Activated gamma-delta T cell treated with Interleukin-2 at 50 U/mL for 16 hours (primary cell): ENCODE measurements around the gene KCNH4.
"Not testable (repeated sequence)": the region's sequence is repeated elsewhere in the genome, so short reads cannot be mapped to it uniquely, and the experiment has no call there.

Source experiments
- DNase-seq: peaks from one replicate; pipeline ENCODE4 v3.0.0-alpha.2; 2020

Gene KCNH4

DNA sequence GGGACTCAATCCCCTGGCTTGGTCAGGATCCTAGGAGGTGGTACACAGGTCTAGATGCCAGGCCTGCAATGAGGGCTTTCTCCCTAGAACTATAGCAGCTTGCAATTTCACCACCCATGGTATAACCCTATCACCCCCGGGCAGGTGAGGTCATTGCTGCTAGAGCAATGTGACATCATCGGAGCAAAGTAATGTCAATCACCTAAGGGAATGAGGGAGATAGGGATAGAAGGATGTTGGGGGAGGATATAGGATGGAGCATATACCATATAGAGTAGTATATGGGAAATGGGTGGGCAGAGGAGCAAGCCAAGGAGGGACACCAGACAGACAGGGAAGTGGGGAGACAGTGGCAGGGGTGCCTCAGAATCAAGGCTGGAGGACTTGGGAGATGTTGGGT lies 3.3 kb downstream of the KCNH4 start:
- DNase-seq, result no peak

DNA sequence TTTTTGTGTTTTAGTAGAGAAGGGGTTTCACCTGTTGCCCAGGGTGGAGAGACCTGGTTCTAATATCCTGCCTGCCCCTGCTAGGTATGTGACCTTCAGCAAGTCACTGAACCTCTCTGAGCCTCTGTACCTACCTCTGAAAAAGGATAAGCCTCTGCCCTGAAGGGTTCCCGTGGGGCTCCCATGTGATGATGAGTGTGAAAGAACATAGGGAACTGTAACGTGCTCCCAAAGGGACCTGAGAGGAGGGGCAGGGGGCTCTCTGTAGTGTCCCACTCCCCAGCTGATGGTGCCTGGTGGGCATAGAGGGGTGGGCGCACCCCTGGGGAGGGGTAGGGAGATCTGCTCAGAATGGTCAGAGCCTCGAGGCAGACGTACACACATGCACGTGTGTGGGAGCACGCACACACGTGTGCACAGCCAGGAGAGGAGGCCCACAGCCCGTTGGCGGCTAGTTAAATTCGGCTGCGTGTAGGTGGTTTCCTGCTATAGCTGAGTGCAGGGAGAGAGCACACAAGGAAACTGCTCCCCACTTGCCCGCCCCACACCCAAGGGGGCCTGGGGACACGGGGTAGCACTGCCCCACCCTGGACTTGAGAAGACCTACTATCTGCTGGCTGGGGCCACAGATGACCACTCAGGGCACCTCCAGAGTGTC lies 6.7 kb downstream of the KCNH4 start:
- DNase-seq, result no peak

DNA sequence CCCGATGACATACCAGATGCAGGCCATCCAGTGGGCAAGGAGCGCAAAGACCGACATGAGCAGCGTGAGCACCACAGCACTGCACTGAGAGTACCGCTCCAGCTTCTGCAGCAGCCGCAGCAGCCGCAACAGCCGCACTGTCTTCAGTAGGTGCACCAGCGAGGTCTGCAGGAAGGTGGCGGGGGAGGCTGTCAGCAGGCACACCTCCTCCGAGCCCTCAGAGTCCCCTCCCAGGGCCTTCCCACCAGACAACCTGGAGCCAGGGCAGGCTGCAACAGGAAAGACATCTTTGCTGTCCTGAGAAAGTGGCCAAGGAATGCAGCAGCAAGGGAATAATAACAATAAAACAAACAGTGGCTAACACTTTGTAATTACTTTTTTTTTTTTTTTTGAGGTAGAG lies 9.1 kb downstream of the KCNH4 start:
- DNase-seq, result no peak

DNA sequence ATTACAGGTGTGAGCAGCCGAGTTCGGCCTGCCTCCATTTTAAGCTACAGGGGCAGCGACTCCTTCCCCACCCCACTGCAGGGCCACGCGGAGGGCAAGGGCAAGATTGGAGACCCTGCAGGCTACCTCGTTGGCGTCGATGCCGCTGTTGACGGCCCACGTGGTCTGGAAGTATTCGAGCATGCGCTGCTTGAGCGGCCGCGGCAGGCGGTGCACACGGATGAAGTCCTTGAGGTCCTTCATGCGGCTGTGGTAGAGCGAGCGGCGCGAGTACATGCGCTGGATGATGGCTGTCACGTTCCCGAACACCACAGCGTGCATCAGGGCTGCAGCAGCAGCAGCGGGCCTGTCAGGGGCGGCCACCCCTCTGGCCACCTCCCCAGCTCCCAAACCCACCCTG lies 11.6 kb downstream of the KCNH4 start:
- no peak for DNase-seq

DNA sequence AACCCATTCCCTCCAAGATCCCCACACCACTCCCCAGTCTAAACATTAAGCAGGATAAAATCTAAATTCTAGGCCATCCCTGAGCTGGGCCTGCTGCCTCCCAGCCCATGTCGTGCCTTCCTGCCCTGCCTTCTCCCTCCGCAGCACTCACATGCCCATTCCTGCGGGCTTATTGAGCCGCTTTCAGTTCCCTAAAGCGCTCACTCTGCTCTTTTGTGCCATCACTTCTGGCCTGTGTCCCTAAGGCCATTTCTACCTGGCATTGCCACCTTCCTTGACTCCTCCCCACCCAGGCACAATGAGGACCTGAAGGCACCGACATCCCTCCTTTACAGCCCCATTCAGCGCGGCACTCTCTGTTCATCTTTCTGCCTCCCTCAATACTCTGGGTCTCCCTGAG lies 13.1 kb downstream of the KCNH4 start:
- DNase-seq, result no peak

DNA sequence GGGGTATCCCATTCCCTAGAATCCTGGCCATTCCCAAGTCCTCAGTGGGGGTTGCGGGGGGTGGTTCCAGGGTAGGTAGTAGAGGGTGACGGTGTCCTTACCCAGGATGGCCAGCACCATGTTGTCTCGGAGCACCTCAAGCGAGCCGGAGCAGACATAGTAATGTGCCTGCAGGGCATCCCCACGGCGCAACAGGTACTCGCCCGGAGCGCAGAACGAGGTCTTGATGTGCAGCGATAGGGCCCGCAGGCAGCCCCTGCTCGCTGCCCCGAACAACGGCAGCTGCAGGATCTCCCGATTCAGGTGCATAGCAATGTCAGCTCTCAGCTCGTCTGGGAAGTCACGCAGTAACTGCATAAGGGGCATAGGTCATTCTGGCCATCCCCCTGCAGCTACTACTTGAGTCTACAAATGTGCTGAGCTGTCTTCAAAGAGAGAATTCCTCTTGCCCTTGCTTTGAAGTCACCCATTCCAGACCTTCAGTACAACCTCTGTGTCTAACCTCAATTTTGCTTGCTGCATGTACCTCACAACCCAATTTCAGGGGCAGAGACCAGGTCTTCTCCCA lies 14.7 kb downstream of the KCNH4 start:
- DNase-seq, result no peak

DNA sequence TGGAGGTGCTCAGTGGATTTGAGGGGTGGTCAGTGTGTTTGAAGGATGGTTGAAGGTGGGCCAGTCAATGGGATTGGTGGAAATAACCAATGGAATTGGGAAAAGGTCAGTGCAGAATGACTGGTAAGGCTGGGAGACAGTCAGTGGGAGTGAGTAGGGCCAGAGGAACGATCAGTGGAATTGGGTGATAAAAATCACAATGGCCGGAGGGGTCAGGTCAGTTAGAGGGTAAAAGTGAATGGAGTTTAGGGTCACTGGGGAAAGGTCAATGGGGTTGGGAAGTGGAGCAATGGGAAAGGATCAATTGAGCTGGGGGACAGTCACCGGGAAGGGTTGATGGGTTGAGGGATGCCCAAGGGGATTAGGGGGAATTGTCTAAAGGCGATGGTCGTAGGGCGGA lies 15.2 kb downstream of the KCNH4 start:
- no peak for DNase-seq

DNA sequence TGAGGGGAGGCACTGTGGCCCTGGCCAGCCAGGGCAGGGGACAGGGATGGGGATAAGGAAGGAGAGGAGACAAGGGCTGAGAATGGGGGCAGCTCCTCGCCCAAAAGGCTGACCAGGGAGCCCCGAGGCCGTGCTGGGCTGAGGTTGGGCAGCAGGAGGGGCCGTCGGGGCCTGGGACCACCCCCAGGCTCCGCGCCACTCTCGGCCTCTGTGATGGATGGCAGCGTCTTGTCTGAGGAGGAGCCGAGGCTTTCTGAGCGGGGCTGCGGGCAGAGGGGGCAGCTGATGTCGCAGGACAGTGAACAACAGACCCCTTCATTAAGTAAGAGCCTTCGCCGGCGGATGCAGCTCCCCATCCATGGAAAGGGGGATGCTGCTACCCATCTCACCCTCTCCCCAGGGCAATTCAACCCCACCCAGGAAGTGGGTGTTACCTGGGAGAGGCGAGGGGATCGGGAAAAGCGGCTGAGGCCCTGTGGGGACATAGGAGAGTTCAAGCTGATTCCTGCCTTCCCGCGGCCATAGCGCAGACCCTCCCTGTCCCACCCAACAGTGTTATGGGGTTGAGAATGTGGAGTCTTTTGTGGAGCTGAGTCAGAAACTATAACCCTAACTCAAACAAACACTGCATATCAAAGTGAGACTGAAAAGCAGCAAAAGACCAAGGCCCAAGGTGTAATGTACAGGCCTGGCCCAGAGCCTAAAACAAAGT lies 17.1 kb downstream of the KCNH4 start:
- DNase-seq, result no peak

DNA sequence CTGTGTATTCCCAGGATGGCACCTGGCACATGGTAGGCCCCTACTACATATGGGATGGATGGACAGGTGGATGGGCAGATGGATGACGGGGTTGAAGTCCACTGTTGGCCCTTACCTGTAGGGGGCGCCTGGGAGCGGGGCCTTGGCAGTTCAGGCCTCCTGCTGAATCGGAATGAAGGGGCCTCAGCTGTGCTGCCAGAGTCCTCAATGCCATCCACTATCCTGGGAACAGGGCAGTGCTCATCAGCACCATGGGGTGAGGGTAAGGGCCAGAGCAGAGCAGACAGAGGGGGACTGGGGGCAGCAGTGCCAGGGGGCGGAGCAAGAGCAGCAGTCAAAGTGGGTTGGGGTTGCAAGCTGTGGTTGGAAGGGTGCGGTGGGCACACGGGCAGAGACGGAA lies 17.8 kb downstream of the KCNH4 start:
- DNase-seq, result no peak

DNA sequence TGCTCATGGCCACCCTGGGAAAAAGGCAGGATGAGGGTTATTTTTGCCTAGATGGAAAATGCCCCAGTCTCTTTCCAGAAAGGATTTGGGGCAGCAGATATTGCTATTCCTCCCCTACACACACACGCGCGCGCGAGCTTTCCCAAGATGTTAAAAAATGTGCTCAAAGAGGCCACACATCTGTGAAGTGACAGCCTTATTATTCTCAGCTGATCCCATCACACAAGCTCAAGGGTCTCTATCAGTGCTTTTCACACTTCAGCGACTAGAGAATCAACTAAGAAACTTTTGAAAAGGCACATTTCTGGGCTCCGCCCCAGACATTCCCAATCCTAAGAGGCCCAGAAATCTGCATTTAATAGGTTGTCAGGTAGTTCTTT lies 20.4 kb downstream of the KCNH4 start:
- DNase-seq, result no peak

DNA sequence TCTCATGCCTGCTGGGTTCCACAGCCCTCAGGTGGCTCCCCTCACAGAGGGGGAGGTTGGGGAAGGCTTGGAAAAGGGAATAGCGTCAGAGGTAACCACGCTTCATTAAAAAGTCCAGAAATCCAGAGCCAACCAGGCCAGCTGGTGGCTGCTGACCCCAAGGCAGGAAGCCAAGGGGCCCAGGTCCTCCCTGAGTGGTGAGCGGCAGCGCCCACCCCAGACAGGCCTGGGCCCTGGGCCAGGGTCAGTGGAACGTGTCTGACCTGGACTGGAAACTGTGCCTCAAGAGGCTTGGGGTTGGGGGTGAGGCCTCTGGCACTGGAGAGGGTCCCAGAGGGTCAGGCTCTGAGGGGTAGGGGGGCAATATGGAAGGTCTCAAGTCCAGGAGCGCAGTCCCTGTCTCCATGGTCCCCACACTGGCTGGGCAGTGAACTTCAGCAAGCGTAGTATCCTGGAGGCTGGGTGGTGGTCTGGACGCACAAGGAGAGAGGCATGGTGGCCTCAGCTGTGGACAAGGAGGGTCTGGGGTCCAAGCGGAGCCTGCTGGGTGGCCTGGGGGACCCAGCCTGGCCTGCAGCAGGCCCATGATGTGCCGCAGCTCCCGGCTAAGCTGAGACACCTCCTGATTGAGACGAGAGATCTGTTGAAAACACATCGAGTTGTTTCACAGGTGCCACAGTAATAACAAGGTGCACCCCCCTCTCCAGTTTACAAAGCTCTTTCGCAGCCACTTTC lies 21.0 kb downstream of the KCNH4 start:
- no peak for DNase-seq

DNA sequence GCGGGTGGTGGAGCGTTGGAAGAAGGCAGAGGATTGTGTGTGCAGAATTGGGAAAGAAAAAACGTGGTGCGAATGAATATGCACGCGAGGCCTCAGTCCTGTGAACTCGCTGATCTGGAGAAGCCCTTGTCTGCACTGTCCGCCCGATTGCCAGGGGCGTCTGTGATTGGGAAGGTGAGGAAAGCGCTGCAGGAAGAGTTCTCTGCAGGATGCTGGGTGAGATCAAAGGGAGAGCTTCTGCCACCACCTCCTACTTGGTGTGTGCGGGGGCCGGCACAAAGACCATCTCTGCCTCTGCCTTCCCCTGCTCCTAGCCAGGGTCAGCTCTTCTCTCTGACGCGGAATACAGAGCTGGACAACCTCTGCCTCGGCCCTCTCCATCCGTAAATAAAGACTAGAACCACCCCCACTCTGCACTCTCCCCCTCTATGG lies 25.3 kb downstream of the KCNH4 start:
- DNase-seq, result no peak

DNA sequence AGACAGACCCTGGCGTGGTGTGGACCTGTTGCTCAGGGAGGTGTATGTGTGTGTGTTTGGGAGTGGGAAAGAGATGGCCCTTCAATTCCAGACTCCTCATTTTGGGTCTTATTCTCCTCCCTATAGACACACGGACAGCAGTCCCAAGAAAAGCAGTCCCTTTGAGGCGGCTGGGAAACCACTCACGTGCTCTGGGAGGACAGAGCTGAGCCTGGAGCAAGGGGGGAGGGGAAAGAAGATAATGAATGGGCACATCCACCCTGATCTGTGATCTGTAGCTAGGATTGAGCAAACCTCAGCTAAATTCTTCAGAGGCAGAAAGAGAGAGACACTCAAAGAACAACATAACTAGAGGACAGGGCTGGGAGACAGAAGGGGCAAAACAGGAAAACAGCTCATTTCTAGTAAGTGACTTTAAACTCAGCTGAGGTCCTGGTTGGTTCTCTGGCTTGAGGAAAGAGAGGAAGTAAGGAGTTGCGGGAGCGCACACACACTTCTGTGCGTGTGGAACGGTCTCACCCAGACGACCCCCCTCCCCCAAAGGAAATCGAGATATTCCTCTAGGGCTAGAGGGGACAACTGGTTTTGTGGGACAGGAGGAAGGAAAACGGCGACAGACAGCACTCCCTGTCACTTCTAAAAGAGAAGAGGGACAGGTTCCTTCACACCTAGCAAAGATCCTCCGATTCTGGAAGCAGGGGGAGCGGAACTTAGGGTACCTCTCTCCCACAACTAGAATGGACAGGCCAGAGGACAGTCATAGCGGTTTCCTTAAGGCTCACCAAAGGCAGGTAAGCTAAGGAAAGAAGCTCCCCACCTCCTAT lies 26.8 kb downstream of the KCNH4 start:
- no peak for DNase-seq

DNA sequence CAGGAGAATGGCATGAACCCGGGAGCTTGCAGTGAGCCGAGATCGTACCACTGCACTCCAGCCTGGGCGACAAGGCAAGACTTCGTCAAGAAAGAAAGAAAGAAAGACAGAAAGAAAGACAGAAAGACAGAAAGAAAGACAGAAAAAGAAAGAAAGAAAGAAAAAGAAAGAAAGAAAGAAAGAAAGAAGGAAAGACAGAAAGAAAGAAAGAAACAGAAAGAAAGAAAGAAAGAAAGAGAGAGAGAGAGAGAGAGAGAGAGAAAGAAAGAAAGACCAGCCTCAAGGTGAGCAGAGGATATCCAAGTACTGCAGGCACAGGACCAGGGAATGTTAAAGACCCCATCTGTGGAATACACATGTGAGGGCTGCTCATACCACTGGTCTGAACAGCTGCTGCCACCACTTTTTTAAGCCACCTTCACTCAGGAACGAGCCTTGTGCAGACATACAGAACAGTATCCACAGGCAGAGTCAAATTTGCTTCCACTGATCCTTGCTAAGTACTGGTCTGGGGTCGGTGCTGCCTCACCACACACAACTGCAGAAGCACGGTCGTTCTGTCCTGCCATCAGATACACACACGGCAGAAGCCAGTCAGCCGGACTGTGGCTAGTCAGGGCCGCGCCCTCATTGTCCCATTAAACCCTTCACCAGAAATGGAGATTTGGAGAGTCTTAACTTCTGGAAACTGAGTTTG lies 33.9 kb downstream of the KCNH4 start:
- no peak for DNase-seq

DNA sequence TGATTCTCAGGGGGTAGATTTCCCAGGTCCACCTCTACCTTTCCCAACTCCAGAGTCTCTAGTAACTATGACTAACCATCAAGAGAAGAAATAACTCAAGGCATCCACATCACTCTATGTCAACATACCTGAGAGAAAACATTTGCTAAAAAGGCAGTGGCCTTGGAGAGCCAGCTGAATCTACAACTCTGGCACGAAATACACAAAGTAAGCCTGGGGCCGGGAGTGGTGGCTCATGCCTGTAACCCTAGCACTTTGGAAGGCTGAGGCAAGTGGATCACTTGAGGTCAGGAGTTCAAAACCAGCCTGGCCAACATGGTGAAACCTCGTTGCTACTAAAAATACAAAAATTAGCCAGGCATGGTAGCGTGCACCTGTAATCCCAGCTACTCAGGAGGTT lies 37.8 kb downstream of the KCNH4 start:
- not testable (repeated sequence) for DNase-seq

DNA sequence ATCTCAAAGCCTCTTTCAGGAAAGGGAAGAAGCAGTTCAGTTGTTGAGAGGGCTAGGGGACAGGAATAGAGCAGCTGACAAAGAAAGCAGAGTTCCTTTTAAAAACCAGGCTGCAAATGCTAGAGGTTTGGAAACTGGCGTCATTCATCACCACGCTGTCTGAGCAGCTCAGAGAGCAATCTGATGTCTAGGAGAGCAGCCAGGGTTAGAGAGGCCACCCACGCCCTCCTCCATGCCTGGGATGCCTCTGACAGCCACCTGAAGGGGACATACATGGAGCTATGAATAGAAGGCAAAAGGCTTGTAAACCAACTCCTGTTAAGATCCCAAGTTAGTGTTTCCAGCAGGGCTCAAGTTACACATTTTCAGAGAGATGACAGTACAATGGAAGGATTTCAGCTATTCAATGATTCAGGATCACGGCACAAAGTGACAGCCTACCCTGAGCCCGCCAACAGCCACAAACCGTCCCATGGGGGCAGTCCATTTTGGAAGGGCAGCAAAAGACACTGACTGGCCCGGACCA lies 38.5 kb downstream of the KCNH4 start:
- DNase-seq, result no peak

DNA sequence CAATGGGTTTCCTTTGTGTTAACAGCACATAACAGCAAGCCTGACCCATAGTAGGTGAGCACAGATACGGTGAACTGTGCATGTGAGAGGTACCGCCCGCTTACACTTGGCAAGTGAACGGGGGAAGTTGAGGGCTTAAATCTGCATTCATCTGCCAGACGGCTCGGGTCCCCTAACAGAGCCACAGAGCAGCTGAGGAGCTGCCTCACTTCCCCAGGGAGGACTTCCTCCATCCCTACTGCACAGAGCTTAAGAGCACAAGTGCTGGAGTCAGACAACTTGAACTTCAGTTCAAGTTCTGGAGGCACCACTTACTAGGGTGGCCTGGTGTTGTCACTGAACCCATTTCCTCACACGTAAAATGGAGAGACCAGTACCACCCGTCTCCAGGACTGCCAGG lies 39.6 kb downstream of the KCNH4 start:
- no peak for DNase-seq

DNA sequence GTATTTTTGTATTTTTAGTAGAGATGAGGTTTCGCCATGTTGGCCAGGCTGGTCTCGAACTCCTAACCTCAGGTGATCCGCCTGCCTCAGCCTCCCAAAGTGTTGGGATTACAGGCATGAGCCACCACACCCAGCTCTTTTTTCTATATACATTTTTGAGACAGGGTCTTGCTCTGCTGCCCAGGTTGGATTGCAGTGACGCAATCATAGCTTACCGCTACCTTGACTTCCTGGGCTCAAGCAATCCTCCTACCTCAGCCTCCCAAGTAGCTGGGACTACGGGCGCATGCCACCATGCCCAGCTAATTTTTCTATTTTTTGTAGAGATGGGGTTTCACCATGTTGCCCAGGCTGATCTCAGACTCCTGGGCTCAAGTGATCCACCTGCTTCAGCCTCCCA lies 40.3 kb downstream of the KCNH4 start:
- not testable (repeated sequence) for DNase-seq

DNA sequence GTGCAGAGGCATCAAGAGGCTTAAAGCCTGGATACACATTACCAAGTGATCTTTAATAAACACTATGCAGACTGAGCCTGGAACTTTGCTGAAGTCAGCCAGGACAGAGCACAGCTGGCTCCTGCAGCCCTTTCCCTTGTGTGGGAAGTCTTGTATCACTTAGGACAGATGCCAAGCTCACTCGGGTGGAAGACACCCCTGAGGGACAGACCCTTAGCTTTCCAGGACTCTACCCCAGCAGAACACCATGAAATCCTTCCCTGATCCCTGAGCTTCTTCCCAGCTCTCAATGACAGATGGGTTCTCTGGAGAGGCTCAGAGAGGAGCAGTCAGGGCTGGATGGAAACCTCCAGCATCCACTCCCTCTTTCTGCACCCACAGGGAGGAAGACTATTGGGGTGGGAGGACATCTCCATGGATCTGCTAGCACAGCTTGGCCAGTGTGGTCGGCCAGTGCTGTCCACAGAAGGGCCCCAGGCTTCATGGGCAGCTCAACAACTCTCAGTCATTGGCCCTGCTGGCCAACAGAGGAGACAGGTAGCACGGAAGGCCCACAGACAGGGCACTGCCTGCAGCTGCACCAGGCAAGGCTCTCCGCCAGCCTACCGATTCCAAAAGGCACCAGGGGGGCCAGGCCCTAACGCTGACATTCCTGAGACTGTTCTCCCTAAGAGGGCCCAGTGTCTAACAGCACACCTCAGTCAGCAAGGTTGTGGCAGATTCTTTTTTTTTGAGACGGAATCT lies 42.0 kb downstream of the KCNH4 start:
- DNase-seq, result no peak

DNA sequence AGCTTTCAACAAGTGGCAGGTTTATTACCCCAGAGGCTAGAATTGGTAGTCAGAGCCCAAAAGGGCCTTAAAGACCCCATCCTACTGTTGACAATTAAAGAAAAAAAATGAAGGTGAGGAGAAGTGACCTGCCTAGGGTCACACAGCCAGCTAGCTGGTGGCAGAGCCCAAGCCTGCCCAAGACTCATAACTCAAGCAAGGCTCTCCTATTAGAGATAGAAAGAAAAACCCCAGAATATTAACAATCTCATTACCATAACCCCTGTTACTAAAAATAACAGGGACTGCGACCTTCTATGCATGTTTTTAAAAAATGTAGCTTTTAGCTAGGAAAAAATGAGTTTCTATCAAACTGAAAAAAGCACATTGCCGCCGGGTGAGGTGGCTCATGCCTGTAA lies 44.3 kb downstream of the KCNH4 start:
- no peak for DNase-seq
